ENCODE measurements around the gene AGL. TPM values are rescaled to one million over a fixed set of nuclear protein-coding genes. Genes with fewer than 3 reads are reported as not detected.

AGL gene
- total and polyA plus RNA-seq, 2 of the 4 experiments (the other 2 are of a cell fraction): 2.4 to 7.0 TPM

DNA sequence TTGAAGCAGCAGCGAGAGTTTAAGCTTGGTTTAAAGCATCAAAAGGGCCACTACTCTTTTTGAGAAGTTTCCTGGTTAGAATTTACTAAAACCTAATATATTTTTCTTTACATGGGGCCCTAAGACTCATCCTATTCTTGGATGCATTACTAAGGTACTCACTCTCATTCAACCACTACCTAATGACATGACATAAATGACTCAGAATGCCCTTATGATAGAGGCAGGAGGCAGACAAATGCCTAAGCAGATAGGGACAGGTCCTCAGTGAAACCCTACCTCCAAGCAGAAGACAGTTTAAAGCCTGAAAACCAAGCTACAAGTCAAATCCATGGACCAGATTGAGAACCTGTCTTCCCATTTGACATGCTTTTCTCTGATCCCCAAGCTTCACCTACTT is 85.4 kb downstream of the AGL start:
- no peaks in the 10 kb centered on the region for H3K9me3 ChIP-seq (ENCODE audit: control insufficient read depth, insufficient read depth, low read length)
- POLR2A ChIA-PET (ENCODE audit: unreplicated experiment): no interaction called here
- BruUV-seq (replicated peaks): no TSS peak
- CTCF ChIA-PET: interaction anchor here (0.6 kb wide), 1 partner anchor 22 kb away, joined by 4 read pairs; no protein-coding TSS in a partner anchor
- no CpG with 5 or more reads among the region's 1 CpG for WGBS, 2 experiments (ENCODE audit: extremely low coverage in 2 of 2, insufficient read length in 1 of 2)
- intact Hi-C loops (cut with micrococcal nuclease) (no loop called here), in situ Hi-C loops (cut with MboI; ENCODE audit: low sequenced_read_pairs) (no loop called here), dilution Hi-C loops (cut with HindIII; ENCODE audit: low sequenced_read_pairs, unreplicated experiment) (no loop called here)
- H2AK5ac ChIP-seq (ENCODE audit: low read depth, low read length): no peak overlapping the region
- H3K14ac ChIP-seq (replicated peaks; ENCODE audit: low read depth, low read length): no peak overlapping the region
- no peak overlapping the region for H2BK120ac ChIP-seq (ENCODE audit: low read depth, low read length)
- no peak overlapping the region for H3K18ac ChIP-seq (ENCODE audit: low read depth, low read length)
- no peak overlapping the region for H2BK5ac ChIP-seq (ENCODE audit: low read depth, low read length, poor library complexity, severe bottlenecking)
- H3K9ac ChIP-seq (ENCODE audit: low read depth, low read length): no peak overlapping the region
- no peak for DNase-seq
- H4K20me1 ChIP-seq (ENCODE audit: insufficient read depth, low read length): no peaks in the 10 kb centered on the region
- no peak overlapping the region for H3K23ac ChIP-seq (ENCODE audit: low read depth, low read length)
- no peak overlapping the region for H3K4me2 ChIP-seq (ENCODE audit: low read depth, low read length)
- no peak overlapping the region for H4K91ac ChIP-seq (ENCODE audit: insufficient read depth, low read depth, low read length)
- H2AK9ac ChIP-seq (replicated peaks; ENCODE audit: low read depth, low read length, poor library complexity): no peak overlapping the region
- H3K4me1 ChIP-seq (ENCODE audit: control insufficient read depth, insufficient read depth, low read length): no peaks in the 10 kb centered on the region
- no peak overlapping the region for H3K4ac ChIP-seq (ENCODE audit: low read depth, low read length)
- H3K56ac ChIP-seq (ENCODE audit: extremely low read depth, insufficient read depth, low read length): no peak overlapping the region
- no peak overlapping the region for H2AFZ ChIP-seq (replicated peaks; ENCODE audit: low read length, poor library complexity)
- no peak for ATAC-seq (ENCODE audit: low read depth)
- H3K27ac ChIP-seq (ENCODE audit: insufficient read depth, low read length): no peak overlapping the region
- H3K4me3 ChIP-seq (ENCODE audit: insufficient read depth, low read depth, low read length): no peak overlapping the region
- TF ChIP-seq CHD1 (IDR thresholded peaks at IDR 0.05; ENCODE audit: low read depth, low read length) (no peak), SMC3 (IDR thresholded peaks at IDR 0.05; ENCODE audit: low read depth, low read length) (no peak), NFE2L2 (IDR thresholded peaks at IDR 0.05; ENCODE audit: low read depth, low read length) (no peak), MAFK (IDR thresholded peaks at IDR 0.05; ENCODE audit: low read depth, low read length) (no peak), RFX5 (IDR thresholded peaks at IDR 0.05; ENCODE audit: low read depth, low read length) (no peak)
- TF ChIP-seq, protein P1, sequence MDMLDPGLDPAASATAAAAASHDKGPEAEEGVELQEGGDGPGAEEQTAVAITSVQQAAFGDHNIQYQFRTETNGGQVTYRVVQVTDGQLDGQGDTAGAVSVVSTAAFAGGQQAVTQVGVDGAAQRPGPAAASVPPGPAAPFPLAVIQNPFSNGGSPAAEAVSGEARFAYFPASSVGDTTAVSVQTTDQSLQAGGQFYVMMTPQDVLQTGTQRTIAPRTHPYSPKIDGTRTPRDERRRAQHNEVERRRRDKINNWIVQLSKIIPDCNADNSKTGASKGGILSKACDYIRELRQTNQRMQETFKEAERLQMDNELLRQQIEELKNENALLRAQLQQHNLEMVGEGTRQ (IDR thresholded peaks at IDR 0.05; ENCODE audit: low read depth, low read length): no peak
- no peak overlapping the region for H4K8ac ChIP-seq (ENCODE audit: low read depth in 2 of 2, low read length in 2 of 2)
- peaks cover 4% of the 10 kb centered on the region; the same call in 1 of the 2 replicates for H3K27me3 ChIP-seq (ENCODE audit: control insufficient read depth, insufficient read depth, low read length)
- H3K36me3 ChIP-seq (ENCODE audit: control insufficient read depth, insufficient read depth, low read length): no peaks in the 10 kb centered on the region
- no peaks in the 10 kb centered on the region for H3K79me1 ChIP-seq (ENCODE audit: low read depth in 1 of 2, low read length in 2 of 2)
- no peak overlapping the region for H2BK15ac ChIP-seq (ENCODE audit: low read depth, low read length)
- H2BK20ac ChIP-seq (ENCODE audit: low read depth, low read length): no peak overlapping the region
- no peak overlapping the region for H4K5ac ChIP-seq (ENCODE audit: low read depth, low read length)
- H3K9me1 ChIP-seq (ENCODE audit: insufficient read depth, low read length): no peaks in the 10 kb centered on the region

Data from IMR-90 (cell line).